ENCODE data around the gene EYA3.

DNA sequence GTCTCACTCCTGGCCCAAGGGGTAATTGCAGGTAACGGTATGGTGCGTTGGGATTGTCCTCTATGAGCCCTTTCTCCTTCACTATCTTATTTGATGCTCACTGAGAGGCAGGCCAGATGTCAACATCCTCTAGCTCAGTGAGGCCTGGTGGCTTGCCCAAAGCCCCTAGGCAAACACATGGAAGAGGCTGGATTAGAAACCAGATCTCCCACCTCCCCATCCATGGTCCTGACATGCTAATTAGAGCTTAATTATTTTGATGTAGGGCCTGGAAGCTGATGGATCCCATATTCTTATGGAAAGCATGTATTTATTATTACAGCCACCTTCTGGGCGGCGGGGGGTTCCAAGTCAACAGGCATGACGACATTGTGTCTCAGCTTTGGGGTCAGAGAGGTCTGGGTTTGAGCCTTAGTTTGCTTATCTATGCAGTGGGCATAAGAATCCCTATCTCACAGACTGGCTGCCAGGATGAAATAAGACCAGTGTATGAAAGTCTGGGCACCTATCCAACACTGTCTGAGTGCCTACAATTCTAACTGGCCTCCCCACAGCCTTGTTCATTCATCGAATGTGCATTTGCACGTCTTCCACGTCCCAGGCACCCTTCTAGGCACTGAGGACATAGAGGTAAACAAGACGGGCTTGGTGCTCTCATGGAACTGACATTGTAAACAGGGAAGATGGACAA is 147.4 kb downstream of the EYA3 start:
- no peak for TF ChIP-seq RFX5 (IDR thresholded peaks at IDR 0.05; ENCODE audit: borderline replicate concordance, low read depth, low read length)
- TF ChIP-seq, protein P1, sequence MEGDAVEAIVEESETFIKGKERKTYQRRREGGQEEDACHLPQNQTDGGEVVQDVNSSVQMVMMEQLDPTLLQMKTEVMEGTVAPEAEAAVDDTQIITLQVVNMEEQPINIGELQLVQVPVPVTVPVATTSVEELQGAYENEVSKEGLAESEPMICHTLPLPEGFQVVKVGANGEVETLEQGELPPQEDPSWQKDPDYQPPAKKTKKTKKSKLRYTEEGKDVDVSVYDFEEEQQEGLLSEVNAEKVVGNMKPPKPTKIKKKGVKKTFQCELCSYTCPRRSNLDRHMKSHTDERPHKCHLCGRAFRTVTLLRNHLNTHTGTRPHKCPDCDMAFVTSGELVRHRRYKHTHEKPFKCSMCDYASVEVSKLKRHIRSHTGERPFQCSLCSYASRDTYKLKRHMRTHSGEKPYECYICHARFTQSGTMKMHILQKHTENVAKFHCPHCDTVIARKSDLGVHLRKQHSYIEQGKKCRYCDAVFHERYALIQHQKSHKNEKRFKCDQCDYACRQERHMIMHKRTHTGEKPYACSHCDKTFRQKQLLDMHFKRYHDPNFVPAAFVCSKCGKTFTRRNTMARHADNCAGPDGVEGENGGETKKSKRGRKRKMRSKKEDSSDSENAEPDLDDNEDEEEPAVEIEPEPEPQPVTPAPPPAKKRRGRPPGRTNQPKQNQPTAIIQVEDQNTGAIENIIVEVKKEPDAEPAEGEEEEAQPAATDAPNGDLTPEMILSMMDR (IDR thresholded peaks at IDR 0.05; ENCODE audit: control extremely low read depth in 1 of 3, insufficient read depth in 1 of 3, low read depth in 1 of 3, low read length in 3 of 3) = no peak

Data from H1 (cell line).